GM19328 (cell line): ENCODE results near the gene TMEM63C.
"Not testable (repeated sequence)": the region's sequence is repeated elsewhere in the genome, so short reads cannot be mapped to it uniquely, and the experiment has no call there.

Experiments used
- ATAC-seq: cut with Tn5 transposase; IDR thresholded peaks from one replicate; pipeline ENCODE4 v1.9.1; 2021; ENCODE audit warnings: mild to moderate bottlenecking, moderate library complexity; ENCODE audit not compliant: unreplicated experiment

The TMEM63C gene

GRCh38 chr14:77273796-77274195, 92.2 kb downstream of the TMEM63C start:
- no peak for ATAC-seq

GRCh38 chr14:77275041-77275580, 93.5 kb downstream of the TMEM63C start:
- no peak for ATAC-seq

- no peak for ATAC-seq
Measured at GRCh38 chr14:77275601-77276017, 94.0 kb downstream of the TMEM63C start.

GRCh38 chr14:77276295-77276935, 94.8 kb downstream of the TMEM63C start:
- no peak for ATAC-seq

GRCh38 chr14:77276959-77277358, 95.4 kb downstream of the TMEM63C start:
- no peak for ATAC-seq

DNA sequence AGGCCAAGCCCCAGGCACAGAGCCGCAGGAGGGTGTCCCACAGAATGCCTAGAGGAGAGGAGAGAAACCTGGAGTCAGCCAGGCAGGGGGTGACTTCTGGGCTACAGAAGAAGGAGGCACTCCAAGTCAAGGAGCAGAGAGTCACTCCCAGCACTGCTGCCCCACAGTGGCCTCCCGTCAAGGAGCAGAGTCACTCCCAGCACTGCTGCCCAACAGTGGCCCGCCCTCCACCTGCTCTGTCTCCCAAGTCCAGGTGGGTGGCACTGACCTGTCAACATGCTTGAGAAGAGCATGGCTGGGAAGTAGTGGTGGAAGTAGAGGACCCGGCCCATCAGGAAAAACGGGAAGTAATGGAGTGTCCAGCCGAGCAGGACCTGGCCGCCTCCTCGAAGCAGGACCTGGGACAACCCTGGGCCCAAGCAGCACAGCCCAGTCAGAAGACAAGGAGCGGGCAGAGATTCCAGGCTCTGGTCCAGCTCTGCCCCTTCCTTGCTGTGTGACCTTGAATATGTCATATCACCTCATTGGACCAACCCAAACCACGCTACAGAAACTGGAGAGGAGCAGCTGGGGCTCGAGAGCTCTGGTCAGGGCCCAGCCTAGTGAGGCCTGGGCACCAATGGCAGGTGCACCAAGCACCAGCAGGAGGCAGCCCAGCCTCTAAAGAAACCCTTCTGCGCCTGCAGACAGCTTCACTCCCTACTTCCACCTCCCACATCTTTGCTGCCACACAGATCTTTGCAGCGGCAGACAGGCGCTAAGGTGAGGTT, 97.0 kb downstream of the TMEM63C start:
- no peak for ATAC-seq

- no peak for ATAC-seq
Measured at GRCh38 chr14:77279719-77280118, 98.1 kb downstream of the TMEM63C start.

- ATAC-seq, result not testable (repeated sequence)
Measured at GRCh38 chr14:77280921-77281320, 99.3 kb downstream of the TMEM63C start.

DNA sequence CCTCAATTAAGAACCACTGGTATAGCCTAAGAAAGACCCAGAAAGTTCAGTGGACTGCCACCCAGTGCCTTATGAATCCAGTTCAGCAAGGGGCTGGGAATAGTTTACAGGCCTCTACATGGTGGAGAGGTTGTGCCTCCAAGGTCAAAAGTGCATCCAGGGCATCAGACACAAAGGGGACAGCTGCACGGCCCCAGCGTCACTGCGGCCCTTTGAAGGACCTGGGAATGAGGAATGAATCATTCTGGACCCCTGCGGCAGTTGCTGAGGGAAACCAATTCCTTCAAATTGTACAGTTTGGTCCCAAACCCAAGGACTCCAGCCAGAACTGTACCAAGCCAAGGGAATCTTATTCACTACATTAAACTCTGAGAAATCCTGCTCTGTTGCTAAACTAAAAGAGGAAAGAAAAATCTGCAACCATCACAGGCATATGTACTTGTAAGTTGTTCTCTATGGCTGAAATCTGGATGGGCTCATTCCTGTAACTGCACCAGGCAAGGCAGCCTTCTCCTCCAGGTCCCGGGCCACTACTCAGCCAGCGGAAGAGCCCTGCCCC, 100.3 kb downstream of the TMEM63C start:
- ATAC-seq, result no peak

DNA sequence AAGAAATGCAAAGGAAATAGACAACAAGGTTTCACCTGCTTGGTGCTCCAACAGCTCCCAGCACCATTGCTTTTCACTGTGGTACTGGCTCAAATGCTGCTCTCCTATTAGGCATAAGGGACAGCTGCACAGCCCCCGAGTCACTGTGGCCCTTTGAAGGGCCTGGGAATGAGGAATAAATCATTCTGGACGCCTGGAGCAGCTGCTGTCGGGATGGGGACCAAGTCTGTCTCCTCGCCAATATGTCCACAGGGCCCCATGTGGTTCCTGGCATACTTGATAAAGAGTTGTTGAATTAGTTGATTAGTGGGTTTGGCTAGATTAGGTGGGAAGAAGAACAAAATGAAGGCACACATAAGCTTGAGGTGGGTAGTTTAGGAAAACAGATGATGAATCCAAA, 102.5 kb downstream of the TMEM63C start:
- ATAC-seq, result no peak

DNA sequence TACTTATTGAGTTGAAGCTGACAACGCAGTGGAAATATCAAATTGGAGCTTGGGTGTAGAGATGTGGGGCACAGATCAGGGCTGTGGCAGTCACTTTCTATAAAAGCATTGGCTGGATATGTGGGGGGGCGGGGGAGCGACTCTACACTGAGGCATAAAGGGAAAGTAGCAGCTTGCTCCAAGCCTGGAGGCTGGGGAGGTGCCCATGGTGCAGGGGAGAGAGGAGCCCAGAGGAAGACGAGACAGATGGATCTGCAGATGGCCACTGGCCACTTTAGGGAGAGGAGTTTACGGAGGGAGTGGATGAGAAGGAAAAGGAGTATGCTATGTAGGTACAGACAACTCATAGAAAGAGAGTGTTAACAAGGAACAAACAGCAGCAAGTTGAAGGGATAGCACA, 102.9 kb downstream of the TMEM63C start:
- no peak for ATAC-seq

GRCh38 chr14:77286576-77286975, 105.0 kb downstream of the TMEM63C start:
- ATAC-seq, result no peak

GRCh38 chr14:77290705-77291104, 109.1 kb downstream of the TMEM63C start:
- no peak for ATAC-seq

DNA sequence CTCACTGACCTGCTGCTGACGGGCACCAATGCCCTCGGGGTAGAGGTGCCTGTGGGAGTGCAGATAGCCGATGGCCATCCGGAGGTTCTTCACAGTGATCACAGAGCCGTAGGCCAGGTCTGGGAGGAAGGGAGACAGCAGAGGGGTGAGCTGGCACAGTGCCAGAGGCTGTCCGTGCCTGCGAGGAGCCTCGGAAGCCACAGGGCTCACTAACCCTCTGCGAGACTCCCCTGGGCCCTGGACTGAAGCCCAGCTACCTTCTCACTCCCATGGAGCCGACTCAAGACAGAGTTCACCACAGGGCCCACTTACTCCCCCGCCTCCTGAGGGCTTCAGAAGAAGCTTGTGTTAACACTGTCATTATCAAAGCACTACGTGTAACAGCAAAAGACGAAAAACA, 114.6 kb downstream of the TMEM63C start:
- ATAC-seq, result no peak

GRCh38 chr14:77296906-77297305, 115.3 kb downstream of the TMEM63C start:
- ATAC-seq, result no peak

- ATAC-seq, result no peak
Measured at GRCh38 chr14:77299771-77300170, 118.2 kb downstream of the TMEM63C start.

- ATAC-seq, result no peak
Measured at GRCh38 chr14:77301103-77301502, 119.5 kb downstream of the TMEM63C start.

DNA sequence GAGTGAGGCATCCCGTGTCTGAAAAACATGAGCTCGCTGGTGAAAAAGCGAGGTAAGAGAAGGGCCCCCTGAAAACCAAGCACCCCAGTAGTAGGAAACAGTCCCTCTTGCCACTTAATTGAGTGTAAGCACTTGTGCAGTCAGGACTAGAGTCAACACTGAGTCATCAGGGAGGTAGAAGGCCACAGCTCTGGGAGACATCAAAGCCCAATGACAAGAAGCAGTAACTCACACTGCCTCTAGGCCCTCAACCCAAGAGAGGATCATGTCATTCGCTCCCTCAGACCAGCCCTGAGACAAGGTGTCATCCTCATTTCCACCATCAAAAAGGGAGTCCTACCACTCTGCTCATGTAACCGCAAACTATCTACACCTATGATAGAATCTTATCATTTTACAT, 121.3 kb downstream of the TMEM63C start:
- ATAC-seq, result no peak

GRCh38 chr14:77303417-77304156, 122.0 kb downstream of the TMEM63C start:
- ATAC-seq, result no peak

GRCh38 chr14:77305696-77306095, 124.1 kb downstream of the TMEM63C start:
- ATAC-seq, result no peak

DNA sequence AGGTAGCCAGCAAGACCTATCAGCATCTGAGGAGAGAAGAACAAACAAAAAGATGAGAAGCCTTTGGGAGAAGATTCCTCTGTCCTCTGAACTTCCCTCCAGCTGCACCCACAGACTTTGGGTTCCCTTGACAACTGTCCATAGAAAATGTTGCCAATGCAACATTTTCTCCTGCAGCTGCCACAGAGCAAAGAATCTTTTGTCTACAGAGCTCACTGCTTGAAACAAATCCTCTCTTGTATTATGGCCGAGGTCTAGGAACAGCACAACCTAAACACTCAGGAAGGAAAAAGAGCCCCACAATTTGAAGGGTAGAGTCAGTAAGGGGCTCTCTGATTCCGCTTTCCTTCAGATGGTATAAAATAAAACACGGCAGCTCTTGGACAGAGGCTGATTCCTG, 124.8 kb downstream of the TMEM63C start:
- ATAC-seq, result no peak
